ENCODE data around the gene DSE. TPM values are rescaled to one million over a fixed set of nuclear protein-coding genes. Genes with fewer than 3 reads are reported as not detected.

DSE gene
- total RNA-seq, 4 donors from 2014 or later: 12.6 to 71.8 (median 16.2) TPM

DNA sequence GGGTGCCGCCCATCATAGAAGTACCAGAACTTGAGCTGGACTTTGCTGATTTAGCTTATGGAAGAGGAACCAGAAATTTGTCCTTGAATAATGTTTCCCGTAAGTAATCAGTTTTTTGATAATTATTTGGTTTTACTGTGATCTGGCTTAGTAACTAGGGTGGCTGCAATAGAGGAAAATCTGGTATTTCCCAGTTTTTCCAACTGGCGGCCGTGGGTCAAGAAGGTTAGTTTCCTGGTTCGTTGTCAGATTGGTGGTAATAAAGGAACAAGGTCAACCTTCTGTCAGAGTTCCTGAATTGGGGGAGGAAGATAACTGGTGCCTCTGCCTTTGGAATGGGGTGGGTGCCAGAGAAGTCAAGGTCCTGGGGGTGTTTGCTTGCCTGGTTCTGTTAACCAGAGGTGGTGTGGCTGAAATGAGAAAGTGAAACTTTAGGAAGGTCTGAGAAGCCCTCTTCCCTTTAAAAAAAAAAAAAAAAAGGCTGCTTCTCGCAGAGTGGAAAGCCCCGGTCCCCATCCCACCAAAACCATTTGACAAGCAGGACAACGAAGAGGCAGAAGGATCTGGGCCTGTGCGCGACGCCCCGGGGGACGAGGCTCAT, 90.7 kb downstream of the DSE start, which contains the start of gene CALHM6:
CALHM6 (plus strand) TSS at position 45 of the 601 bp plus-strand sequence; CDS start at position 600, 555 bp downstream.
- H3K36me3 ChIP-seq: no peaks in the 10 kb centered on the region
- no peaks in the 10 kb centered on the region for H3K4me1 ChIP-seq
- no peaks in the 10 kb centered on the region for H3K9me3 ChIP-seq
- H3K27me3 ChIP-seq: no peaks in the 10 kb centered on the region
- DNase-seq: no peak
- TF ChIP-seq CTCF (IDR thresholded peaks at IDR 0.05): no peak
- peak within 1 kb of the TSS; percentile 31 to 85 (median 44) for H3K27ac ChIP-seq
- peak within 1 kb of the TSS; percentile 40 to 65 (median 52) for H3K4me3 ChIP-seq

DNA sequence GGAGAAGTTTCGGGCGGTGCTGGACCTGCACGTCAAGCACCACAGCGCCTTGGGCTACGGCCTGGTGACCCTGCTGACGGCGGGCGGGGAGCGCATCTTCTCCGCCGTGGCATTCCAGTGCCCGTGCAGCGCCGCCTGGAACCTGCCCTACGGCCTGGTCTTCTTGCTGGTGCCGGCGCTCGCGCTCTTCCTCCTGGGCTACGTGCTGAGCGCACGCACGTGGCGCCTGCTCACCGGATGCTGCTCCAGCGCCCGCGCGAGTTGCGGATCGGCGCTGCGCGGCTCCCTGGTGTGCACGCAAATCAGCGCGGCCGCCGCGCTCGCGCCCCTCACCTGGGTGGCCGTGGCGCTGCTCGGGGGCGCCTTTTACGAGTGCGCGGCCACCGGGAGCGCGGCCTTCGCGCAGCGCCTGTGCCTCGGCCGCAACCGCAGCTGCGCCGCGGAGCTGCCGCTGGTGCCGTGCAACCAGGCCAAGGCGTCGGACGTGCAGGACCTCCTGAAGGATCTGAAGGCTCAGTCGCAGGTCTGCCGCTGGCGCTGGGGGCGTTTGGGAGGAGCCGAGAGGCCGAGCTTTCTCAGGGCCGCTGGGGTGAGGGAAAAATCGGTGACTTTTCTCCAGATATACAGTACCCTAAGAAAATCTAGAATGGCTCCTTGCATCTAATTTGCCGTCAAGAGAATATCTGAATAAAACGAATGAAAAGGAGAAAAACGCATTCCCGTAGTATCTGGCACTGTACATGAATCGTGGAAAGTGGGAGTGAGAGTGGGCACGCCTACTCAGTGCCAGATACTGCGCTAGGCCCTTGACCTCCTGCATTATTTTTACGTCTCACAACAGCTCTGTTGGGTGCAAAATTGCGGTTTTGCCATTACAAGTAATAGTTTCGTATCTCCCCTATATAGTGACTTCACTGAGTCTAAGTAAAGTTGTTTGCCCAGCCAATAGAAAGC, 91.5 kb downstream of the DSE start:
- no peak for TF ChIP-seq POLR2A (IDR thresholded peaks at IDR 0.05)
- TF ChIP-seq CTCF (IDR thresholded peaks at IDR 0.05): peak in 1 of 6 experiments; percentile 5
- Histone ChIP-seq H3K36me3 (no peaks in the 10 kb centered on the region), H3K27ac (peak overlapping the region; percentile 31 to 85 (median 44)), H3K4me1 (no peaks in the 10 kb centered on the region), H3K9me3 (no peaks in the 10 kb centered on the region), H3K4me3 (peak overlapping the region; percentile 40 to 65 (median 52)), H3K27me3 (no peaks in the 10 kb centered on the region)
- peak; percentile 59 to 75 (median 62) for DNase-seq

DNA sequence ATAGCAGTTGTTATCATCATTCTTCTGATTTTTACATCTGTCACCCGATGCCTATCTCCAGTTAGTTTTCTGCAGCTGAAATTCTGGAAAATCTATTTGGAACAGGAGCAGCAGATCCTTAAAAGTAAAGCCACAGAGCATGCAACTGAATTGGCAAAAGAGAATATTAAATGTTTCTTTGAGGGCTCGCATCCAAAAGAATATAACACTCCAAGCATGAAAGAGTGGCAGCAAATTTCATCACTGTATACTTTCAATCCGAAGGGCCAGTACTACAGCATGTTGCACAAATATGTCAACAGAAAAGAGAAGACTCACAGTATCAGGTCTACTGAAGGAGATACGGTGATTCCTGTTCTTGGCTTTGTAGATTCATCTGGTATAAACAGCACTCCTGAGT, 92.6 kb downstream of the DSE start:
- Histone ChIP-seq H3K36me3 (no peaks in the 10 kb centered on the region), H3K27ac (peak overlapping the region in 1 of 4 donors; percentile 85), H3K9me3 (no peaks in the 10 kb centered on the region), H3K4me3 (no peak overlapping the region), H3K4me1 (no peaks in the 10 kb centered on the region), H3K27me3 (no peaks in the 10 kb centered on the region)
- no peak for DNase-seq
- no peak for TF ChIP-seq CTCF (IDR thresholded peaks at IDR 0.05)
- no peak for TF ChIP-seq POLR2A (IDR thresholded peaks at IDR 0.05)

- no peak overlapping the region for H3K4me3 ChIP-seq
- H3K27ac ChIP-seq: peak overlapping the region in 2 of 4 donors; percentile 50 to 68
- H3K36me3 ChIP-seq: no peaks in the 10 kb centered on the region
- H3K27me3 ChIP-seq: no peaks in the 10 kb centered on the region
- H3K4me1 ChIP-seq: no peaks in the 10 kb centered on the region
- no peaks in the 10 kb centered on the region for H3K9me3 ChIP-seq
- TF ChIP-seq POLR2A (IDR thresholded peaks at IDR 0.05) (no peak), CTCF (IDR thresholded peaks at IDR 0.05) (no peak)
- DNase-seq: peak in 1 of 3 donors; percentile 29
Measured at GRCh38 chr6:116465246-116465645, 94.5 kb downstream of the DSE start.

- no peak overlapping the region for H3K4me3 ChIP-seq
- H3K36me3 ChIP-seq: no peaks in the 10 kb centered on the region
- peak overlapping the region in 1 of 4 donors; percentile 28 for H3K27ac ChIP-seq
- no peak for DNase-seq
- H3K27me3 ChIP-seq: no peaks in the 10 kb centered on the region
- no peaks in the 10 kb centered on the region for H3K9me3 ChIP-seq
- TF ChIP-seq POLR2A (IDR thresholded peaks at IDR 0.05): no peak
- no peak for TF ChIP-seq CTCF (IDR thresholded peaks at IDR 0.05)
- H3K4me1 ChIP-seq: no peaks in the 10 kb centered on the region
Measured at GRCh38 chr6:116467096-116467495, 96.3 kb downstream of the DSE start.
